Measurements from ENCODE around the gene ATXN8OS. TPM values are rescaled to one million over a fixed set of nuclear protein-coding genes. Genes with fewer than 3 reads are reported as not detected.

ATXN8OS gene
- total RNA-seq, 6 experiments from 2014 or later: not detected

DNA sequence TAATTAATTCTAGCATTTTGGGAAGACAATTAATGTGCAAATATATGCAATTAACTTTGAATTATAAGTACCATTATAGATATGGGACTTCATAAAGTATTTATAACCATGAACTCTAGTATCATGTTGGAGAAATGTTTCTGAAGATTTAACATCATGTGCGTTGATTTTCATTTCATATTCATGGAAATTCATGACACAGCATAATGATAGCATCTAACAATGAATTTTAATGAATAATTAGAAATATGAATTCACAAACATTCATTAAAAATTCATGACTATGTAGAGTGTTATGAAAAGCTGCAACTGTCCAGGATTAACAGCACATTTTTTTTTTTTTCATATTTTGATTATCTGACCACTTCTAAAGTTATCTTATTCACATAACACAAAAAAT is 70.7 kb downstream of the ATXN8OS start:
- 58% methylated on average over 1 of the region's 1 CpG for WGBS (ENCODE audit: insufficient coverage, low coverage, low lambda C conversion rate, missing lambda C conversion rate)
- Histone ChIP-seq H3K36me3 (no peaks in the 10 kb centered on the region), H3K4me1 (no peaks in the 10 kb centered on the region), H3K27me3 (no peaks in the 10 kb centered on the region), H3K27ac (no peak overlapping the region), H3K9me3 (no peaks in the 10 kb centered on the region), H3K4me3 (no peak overlapping the region)
- ATAC-seq: no peak
- intact Hi-C loops (cut with DNase I): no loop called here
- no peak for TF ChIP-seq POLR2A (IDR thresholded peaks at IDR 0.05)
- DNase-seq: no peak

Other genes with a start within 250 kb of the ATXN8OS start
- gene KLHL1, start 626 bp downstream of the ATXN8OS start, total RNA-seq: not detected

Measured in right lobe of liver (tissue), 6 donors.